Activated CD4-positive, CD25-positive, alpha-beta regulatory T cell treated with anti-CD3 and anti-CD28 coated beads, Interleukin-2, amount 50 U/mL, for 24 hours (primary cell): ENCODE data around the gene PLIN4.

Experiments used
- ATAC-seq, 2 donors: fragments of 150-1000 bp; cut with Tn5 transposase; one replicate each; pipeline ENCODE4 v1.10.0; 2021; ENCODE audit warnings: mild to moderate bottlenecking in 1 of 2, moderate library complexity in 1 of 2

PLIN4 gene

GRCh38 chr19:4523306-4524110 lies 5.2 kb upstream of the PLIN4 start:
- ATAC-seq, result no peak

DNA sequence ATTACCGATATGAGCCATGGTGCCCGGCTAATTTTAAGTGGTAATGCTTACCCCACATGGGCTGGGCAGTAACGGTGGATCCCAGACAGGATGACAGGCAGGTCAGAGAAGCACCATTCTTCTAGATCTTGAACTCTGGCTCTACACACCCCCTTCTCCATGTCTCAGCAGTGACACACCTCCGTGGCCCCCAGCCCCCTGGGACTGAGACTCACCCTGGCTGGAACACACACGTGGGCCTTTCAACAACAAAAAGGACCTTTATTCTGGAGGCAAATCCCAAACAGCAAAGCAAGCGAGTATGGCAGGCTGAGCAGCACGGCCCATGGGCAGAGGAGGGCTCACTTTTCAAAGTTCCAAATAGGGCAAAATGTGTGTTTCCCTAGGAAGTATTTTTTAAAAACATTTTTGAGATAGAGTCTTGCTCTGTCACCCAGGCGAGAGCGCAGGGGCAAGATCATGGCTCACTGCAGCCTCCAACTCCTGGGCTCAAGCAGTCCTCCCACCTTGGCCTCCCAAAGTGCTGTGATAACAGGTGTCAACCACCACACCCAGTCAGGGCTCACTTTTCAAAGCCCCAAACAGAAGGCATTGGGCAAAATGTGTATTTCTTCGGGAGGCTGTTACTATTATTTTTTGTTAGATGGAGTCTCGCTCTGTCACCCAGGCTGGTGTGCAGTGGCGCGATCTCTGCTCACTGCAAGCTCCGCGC lies 4.2 kb upstream of the PLIN4 start:
- ATAC-seq, result no peak

GRCh38 chr19:4521888-4522242 lies 3.6 kb upstream of the PLIN4 start:
- ATAC-seq, result no peak

DNA sequence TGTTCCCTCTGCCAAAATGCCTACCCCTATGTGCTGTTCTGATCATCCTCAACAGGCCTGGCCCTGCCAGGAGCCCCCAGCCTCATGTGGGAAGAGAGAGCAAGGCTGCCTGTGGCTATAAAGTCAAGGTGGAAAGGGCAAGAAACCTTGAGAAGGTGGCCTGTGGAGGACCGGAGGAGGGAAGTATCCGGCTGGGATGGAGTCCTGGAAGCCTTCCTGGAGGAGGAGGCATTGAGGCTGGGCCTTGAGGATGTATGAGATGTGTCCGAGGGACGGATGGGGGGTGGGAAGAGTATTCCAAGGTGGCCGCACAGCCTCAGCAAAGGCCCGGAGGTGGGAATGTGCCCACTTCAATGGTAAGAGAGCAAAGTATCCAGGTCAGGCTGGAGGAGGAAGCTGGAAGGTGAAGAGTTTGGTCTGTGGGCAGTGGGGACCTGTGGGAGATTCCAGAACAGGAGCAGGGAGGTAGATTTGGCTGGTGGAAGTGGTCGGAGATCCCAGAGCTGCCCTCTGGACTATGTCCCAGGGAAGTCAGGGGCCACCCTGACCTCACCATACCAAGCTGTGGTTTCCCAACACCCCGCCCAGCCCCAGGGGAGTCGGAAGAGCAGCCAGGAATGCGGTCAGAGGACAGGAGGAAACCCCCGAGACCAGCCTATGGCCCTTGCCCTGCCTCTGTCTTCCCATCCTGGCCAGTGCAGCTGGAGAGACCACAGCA lies 3.0 kb upstream of the PLIN4 start:
- ATAC-seq, result no peak

DNA sequence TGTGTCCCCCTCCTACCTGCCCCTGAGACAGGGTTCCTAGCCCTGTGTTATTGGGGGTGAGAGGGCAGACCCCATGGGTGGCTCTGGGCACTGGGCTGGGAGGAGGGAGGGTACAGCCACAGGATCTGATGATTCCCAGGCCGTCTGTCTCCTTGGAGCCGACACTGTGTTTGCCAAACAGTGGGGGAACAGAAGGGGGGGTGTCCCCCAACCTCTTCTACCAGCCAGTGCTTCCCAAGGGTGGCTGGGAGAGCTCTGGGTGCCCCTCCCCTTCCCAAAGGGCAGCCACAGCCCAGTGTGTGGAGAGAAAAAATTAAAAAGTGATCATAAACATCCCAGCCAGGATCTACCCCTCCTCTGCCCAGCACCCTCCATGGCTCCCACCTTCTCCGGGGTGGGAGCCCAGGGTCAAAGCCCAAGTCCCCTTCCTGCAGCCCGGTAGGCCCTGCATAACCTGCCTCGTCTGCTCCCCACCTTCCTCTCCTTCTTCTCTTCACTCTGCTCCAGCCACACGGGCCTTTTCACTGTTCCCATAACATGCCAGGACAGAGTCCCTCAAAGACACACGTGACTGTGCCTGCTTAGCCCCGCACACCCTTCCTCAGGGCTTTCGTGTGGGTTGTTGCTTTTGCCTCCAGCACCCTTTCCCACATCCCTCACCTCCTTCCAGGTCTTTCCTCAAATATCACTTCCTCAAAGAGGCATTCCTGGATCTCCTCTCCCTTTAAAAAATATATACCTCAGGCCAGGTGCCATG lies 1.4 kb upstream of the PLIN4 start:
- ATAC-seq, result no peak

GRCh38 chr19:4519172-4519496 lies 848 bp upstream of the PLIN4 start:
- ATAC-seq, result no peak

DNA sequence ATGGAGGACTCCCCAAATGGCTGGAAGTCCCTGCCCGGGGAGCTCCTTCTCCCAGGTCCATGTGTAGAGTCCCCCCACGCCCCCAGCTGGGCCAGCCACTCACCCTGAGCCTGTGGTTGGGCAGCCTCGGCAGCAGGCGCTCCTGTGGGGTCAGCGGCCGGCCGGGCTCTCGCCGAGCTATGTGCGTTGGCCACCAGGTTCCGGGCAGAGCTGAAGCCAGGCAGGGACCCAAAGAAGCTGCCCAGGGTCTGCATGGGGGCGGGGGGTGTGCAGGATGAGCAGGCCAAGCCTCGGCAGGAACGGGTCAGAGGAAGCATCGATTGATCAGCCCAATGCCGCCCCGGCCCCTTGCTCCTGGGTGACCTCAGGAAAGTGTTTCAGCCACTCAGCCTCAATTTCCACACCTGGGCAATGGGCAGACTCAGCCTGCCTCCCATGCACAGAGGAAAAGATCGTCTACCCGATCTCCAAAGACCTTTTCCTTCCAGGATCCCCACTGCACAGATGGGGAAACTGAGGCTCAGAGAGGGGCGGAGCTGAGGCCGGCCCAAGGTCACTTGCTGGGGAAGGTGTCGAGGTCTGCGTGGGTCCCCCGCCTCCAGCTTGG lies 732 bp downstream of the PLIN4 start:
- no peak for ATAC-seq

GRCh38 chr19:4516939-4517300 lies 1.4 kb downstream of the PLIN4 start:
- ATAC-seq, result no peak

GRCh38 chr19:4516199-4516938 lies 1.9 kb downstream of the PLIN4 start:
- no peak for ATAC-seq

DNA sequence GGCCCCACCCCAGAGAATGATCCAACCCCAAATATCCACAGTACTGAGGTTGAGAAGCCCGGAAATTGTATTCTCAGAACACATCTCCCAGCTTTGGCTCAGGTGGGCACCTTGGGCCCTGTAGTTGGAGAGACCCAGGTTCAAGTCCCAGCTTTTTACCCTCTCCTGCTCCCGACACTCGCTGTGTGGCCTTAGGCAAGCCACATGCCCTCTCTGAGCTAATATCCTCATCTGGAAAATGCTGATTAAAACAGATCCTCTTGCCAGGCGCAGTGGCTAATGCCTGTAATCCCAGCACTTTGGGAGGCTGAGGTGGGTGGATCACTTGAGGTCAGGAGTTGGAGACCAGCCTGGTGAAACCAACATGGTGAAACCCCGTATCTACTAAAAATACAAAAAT lies 2.6 kb downstream of the PLIN4 start:
- no peak for ATAC-seq

DNA sequence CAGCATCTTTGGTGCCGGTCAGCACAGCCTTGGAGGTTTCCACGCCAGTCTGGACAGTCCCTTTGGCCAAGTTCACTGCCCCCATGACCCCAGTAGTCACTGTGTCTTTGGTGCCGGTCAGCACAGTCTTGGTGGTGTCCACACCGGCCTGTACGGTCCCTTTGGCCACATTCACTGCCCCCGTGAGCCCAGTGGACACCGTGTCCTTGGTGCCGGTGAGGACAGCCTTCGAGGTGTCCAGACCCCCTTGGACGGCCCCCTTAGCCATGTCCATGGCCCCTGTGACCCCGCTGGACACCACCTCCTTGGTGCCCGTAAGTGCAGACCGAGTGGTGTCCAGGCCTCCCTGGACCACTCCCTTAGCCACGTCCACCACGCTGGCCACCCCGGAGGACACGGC lies 5.0 kb downstream of the PLIN4 start:
- no peak for ATAC-seq

DNA sequence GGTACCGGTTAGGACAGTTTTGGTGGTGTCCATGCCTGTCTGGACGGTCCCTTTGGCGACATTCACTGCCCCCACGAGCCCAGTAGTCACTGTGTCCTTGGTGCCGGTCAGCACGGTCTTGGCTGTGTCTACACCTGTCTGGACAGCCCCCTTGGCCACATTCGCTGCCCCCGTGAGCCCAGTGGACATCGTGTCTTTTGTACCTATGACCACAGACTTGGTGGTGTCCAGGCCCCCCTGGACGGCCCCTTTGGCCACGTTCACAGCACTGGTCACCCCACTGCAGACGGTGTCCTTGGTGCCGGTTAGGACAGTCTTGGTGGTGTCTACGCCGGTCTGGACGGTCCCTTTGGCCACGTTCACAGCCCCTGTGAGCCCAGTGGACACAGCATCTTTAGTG lies 6.2 kb downstream of the PLIN4 start:
- ATAC-seq, result no peak

DNA sequence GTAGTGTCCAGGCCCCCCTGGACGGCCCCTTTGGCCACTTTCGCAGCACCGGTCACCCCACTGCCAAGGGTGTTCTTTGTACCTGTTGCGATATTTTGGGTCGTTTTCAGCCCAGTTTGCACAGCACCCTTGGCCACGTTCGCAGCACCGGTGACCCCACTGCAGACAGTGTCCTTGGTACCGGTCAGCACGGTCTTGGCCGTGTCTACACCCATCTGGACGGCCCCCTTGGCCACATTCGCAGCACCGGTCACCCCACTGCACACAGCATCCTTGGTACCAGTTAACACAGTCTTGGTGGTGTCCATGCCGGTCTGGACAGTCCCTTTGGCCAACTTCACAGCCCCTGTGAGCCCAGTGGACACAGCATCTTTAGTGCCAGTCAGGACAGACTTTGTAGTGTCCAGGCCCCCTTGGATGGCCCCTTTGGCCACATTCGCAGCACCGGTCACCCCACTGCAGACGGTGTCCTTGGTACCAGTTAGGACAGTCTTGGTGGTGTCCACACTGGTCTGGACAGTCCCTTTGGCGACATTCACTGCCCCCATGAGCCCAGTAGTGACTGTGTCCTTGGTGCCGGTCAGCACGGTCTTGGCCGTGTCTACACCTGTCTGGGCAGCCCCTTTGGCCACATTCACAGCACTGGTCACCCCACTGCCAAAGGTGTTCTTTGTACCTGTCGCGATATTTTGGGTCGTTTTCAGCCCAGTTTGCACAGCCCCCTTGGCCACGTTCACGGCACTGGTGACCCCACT lies 6.8 kb downstream of the PLIN4 start:
- ATAC-seq, result no peak

DNA sequence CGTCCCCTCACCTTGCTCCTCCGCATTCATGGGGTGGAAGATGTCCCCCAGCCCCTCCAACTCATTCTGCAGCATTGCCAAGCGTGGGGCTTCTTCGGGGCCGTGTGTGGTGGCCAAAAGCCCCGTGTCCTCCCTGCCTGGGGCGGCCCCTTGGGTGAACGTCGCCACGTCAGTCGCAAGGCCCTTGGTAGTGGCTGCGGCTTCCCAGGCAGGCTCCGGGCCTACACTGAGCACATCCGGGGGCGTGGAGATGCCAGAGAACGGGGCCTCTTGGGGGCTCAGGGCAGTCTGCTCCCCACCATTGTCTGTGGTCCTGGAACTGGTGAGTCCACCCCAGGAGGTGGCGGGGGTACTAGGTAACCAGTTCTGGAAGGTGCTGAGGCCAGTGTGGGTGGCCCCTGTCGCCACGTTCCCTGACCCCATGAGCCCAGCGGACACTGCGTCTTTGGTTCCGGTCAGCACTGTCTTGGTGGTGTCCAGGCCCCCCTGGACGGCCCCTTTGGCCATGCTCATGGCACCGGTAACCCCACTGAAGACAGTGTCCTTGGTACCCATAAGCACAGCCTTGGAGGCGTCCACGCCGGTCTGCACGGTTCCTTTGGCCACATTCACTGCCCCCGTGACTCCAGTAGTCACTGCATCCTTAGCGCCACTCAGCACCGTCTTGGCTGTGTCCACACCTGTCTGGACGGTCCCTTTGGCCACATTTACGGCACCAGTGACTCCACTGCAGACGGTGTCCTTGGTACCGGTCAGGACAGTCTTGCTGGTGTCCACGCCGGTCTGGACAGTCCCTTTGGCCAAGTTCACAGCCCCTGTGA lies 7.6 kb downstream of the PLIN4 start:
- no peak for ATAC-seq

DNA sequence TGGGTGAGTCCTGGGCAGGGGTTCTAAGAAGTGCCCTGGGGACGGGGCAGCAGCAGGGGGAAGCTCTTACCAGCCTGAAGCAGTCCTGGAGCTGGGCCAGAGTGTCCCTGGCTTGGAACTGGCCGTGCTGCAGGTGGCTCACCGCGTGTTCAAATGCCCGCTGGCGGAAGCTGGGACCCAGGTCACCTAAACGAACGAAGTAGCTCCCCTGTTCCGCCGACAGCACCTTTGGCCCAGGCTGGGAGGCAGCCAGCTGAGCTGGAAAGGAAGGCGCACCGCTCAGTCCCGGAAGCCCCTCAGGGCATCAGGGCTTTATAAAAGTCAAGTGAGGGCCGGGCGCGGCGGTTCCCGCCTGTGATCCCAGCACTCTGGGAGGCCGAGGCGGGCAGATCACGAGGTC lies 9.6 kb downstream of the PLIN4 start:
- no peak for ATAC-seq

GRCh38 chr19:4507804-4508203 lies 10.5 kb downstream of the PLIN4 start:
- ATAC-seq, result no peak

DNA sequence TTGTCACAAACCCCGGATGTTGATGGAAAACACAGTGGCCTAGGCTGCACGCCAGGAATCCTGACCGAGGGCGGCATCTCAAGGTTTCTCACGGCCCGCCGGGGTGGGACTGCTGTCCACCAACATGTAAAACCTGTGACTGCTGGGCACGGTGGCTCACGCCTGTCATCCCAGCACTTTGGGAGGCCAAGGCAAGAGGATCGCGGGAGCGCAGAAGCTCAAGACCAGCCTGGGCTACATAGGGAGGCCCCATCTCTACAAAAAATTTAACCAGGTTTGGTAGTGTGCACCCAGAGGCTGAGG lies 11.2 kb downstream of the PLIN4 start:
- no peak for ATAC-seq

- no peak for ATAC-seq
Measured at GRCh38 chr19:4506449-4507149, 11.7 kb downstream of the PLIN4 start.

- no peak for ATAC-seq
Measured at GRCh38 chr19:4505570-4506448, 12.5 kb downstream of the PLIN4 start.
